Activated CD4-positive, alpha-beta T cell treated with anti-CD3 and anti-CD28 coated beads, Interleukin-2, amount 10 ng/mL, durations not matched to agents 7 days and 5 days (primary cell): Measurements from ENCODE around the gene EP400. TPM values are rescaled to one million over a fixed set of nuclear protein-coding genes. Genes with fewer than 3 reads are reported as not detected.
A peak's percentile ranks its signal among the peaks of the same experiment; 100 is the strongest.

Experiments used
- CTCF ChIA-PET: fragments of 350-600 bp; sonication (Branson Sonifier 250); formaldehyde crosslinking; loops from one replicate; lab custom pipeline; 2021; ENCODE audit warnings: antibody characterized with exemption; lab: Charles Lee
- POLR2A ChIA-PET: fragments of 350-600 bp; sonication (Branson Sonifier 250); formaldehyde crosslinking; loops from one replicate; lab custom pipeline; 2021; ENCODE audit warnings: antibody characterized with exemption; lab: Charles Lee
- DNase-seq: peaks from one replicate; pipeline ENCODE4 v3.0.0-alpha.2; 2020
- H3K27ac Mint-ChIP-seq: one replicate; pipeline ENCODE4 v1.8.0; 2021; ENCODE audit warnings: mild to moderate bottlenecking, moderate library complexity, mixed read lengths
- H3K27me3 Mint-ChIP-seq: one replicate; pipeline ENCODE4 v1.8.0; 2021; ENCODE audit warnings: mixed read lengths
- H3K36me3 Mint-ChIP-seq: one replicate; pipeline ENCODE4 v1.8.0; 2021; ENCODE audit warnings: low read depth, mixed read lengths
- H3K4me1 Mint-ChIP-seq: one replicate; pipeline ENCODE4 v1.8.0; 2021; ENCODE audit warnings: mixed read lengths
- H3K4me3 Mint-ChIP-seq: one replicate; pipeline ENCODE4 v1.8.0; 2021; ENCODE audit warnings: mild to moderate bottlenecking, moderate library complexity, mixed read lengths
- H3K9me3 Mint-ChIP-seq: one replicate; pipeline ENCODE4 v1.8.0; 2021; ENCODE audit warnings: mixed read lengths
- total RNA-seq, 2 experiments: library from RNA; stranded (reverse); gene quantifications; one replicate each; pipeline ENCODE4 v1.2.3, GENCODE V29; 2021

EP400 gene
- total RNA-seq, 2 experiments from 2014 or later = 53.9 to 57.0 TPM

DNA sequence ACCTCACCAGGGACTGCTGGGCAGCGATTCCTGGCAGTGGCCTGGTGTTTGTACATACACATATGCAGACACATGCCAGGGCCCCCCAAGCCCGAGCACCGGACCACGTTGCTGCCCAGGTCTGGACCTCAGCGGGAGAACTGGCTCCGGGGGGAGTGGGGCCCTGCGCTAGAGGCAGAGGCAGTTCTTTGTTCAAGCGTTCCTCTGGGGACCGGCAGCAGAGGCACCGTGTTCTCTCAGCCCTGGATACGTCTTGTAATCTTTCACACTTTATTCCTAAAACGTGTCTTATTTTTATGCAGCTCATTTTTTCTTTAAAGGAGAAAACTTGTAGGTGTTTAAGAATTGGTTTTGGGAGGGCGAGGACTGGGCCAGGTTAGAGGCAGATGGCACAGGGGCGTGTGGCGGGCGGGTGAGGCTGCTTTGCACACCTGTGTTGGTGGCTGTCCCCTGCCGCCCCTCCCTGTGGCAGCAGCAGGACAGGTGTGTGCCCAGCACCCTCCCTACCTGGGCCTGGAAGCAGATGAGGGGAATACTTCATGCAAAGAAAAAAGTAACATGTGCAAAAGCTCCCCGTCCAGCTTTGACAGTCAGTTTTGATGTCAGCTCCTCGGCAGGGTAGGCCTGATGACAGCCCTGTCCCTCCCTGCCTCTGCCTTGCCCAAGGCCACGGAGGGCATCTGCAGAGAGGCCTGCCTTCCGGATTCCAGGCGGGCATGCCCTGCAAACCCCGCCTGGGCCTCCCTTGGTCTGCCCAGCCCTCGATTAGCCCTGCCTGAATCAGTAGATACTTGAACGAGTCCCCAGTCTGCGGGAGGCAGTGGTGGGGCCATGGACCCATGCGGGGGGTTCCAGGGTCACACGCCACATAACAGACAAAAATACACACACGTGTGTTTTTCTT, 27.6 kb upstream of the EP400 start:
- no peaks in the 10 kb centered on the region for H3K9me3 Mint-ChIP-seq
- no peaks in the 10 kb centered on the region for H3K27me3 Mint-ChIP-seq
- peaks cover 10% of the 10 kb centered on the region for H3K4me1 Mint-ChIP-seq
- no peak overlapping the region for H3K4me3 Mint-ChIP-seq
- no peaks in the 10 kb centered on the region for H3K36me3 Mint-ChIP-seq
- CTCF ChIA-PET = no interaction called here
- POLR2A ChIA-PET = no interaction called here
- no peak for DNase-seq
- no peak overlapping the region for H3K27ac Mint-ChIP-seq

DNA sequence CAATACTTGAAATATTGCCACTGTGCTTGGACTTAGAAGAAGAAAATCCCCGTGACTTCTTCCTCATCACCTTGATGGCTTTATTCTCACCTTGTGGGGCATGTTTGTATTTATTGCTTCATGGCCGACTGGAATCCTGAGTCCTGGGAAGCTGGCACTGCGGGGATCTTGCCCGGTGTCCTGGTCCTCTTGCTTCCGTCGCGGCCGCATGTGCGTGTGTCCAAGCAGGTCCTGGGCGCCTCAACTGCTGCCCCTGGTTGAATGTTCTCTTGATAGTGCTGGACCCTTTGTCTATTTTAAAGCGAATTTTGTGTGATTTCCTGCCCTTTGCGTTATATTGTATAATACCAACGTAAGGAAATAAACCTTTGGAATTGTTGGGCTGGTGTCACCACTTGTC, 27.0 kb upstream of the EP400 start:
- H3K27ac Mint-ChIP-seq = no peak overlapping the region
- no peaks in the 10 kb centered on the region for H3K27me3 Mint-ChIP-seq
- H3K4me1 Mint-ChIP-seq = peaks cover 13% of the 10 kb centered on the region
- H3K4me3 Mint-ChIP-seq = no peak overlapping the region
- POLR2A ChIA-PET = no interaction called here
- DNase-seq = no peak
- H3K9me3 Mint-ChIP-seq = no peaks in the 10 kb centered on the region
- H3K36me3 Mint-ChIP-seq = no peaks in the 10 kb centered on the region
- CTCF ChIA-PET = no interaction called here

DNA sequence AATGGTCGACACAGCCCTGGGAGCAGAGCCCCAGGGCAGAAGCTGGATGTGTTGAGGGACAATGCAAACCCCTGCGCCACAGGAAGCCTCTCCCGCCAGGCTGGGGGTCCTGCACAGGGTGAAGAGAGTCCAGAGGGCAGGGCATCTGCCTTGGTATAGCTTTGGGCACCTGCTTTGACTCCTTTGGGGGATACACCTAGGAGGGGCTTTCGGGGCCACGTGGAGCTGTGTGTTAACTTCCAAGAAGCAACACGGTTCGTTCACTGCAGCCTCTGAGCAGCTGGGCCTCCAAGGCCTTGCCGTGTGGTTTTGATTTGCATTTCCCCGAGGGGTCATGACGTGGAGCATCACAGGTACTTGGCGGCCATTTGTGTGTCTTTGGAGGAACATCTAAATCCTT, 26.5 kb upstream of the EP400 start:
- POLR2A ChIA-PET = interaction anchor here (0.6 kb wide), 1 partner anchor 567 kb away, joined by 3 read pairs; no protein-coding TSS in a partner anchor
- Mint-ChIP-seq H3K4me1 (peaks cover 17% of the 10 kb centered on the region), H3K4me3 (no peak overlapping the region), H3K36me3 (no peaks in the 10 kb centered on the region), H3K9me3 (no peaks in the 10 kb centered on the region), H3K27me3 (no peaks in the 10 kb centered on the region), H3K27ac (no peak overlapping the region)
- CTCF ChIA-PET = no interaction called here
- no peak for DNase-seq

DNA sequence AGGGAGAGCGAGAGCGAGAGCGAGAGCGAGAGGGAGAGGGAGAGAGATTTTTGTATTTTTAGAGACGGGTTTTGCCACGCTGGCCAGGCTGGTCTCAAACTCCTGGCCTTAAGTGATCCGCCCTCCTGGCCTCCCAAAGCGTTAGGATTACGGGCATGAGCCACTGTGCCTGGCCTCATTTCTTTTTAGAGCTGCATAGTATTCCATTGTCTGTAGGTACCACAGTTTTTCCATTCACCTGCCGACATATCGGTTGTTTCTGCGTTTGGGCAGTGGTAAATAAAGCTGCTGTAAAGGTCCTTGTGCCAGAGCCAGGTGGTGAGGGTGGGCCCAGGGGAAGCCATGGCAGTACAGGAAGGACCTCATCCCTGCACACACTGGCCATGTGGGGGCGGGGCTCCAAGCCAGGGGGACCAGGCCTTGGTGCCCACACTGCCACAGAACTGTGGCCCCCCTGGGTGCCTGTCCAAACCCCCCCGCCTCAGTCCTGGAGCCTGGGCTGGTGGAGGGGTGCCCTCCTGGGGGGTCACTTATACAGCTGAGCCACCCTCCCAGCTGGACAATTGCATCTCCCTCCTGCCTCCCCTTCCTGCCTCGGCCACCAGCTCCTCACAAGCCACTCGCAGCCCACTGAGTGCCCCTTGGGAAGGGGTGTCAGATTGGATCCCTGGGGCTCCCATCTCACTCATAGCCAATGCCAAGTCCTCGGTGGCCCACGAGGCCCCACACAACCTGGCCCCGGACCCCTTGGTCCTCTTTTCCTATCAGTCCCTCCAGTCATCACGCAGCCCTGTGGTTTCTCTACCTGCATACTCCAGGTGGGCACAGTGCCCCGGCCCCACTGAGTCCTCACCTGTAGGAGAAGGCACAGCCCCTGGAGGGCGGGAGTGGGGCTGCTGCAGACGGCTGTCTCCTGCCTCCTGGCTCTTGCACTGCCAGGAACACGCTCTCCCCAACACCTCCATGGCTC, 22.3 kb upstream of the EP400 start:
- H3K9me3 Mint-ChIP-seq = no peaks in the 10 kb centered on the region

DNA sequence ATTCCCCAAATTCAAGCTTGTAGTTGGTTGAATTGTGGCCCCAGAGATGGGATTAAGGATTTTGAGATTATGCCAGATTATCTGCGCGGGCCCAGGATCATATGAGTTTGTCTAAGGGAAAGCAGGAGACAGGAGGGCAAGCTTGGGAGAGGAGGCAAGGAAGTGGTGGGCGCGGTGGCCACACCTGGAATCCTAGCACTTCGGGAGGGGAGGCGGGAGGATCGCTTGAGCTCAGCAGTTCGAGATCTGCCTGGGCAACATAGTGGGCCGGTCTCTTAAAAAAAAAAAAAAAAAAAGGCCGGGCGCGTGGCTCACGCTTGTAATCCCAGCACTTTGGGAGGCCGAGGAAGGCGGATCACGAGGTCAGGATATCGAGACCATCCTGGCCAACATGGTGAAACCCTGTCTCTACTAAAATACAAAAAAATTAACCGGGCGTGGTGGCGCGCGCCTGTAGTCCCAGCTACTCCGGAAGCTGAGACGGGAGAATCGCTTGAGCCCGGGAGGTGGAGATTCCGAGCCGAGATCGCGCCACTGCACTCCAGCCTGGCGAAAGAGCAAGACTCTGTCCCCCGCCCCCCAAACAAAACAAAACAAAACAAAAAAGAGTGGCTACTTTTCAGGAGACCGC, 21.5 kb upstream of the EP400 start:
- Mint-ChIP-seq H3K27me3 (no peaks in the 10 kb centered on the region), H3K27ac (peak overlapping the region; percentile 95), H3K4me1 (peaks cover 33% of the 10 kb centered on the region), H3K9me3 (no peaks in the 10 kb centered on the region), H3K4me3 (peak overlapping the region; percentile 78), H3K36me3 (peaks cover 19% of the 10 kb centered on the region)
- ChIA-PET POLR2A (no interaction called here), CTCF (interaction anchor here (0.6 to 1.7 kb wide), 5 partner anchors 12 to 219 kb away, joined by 3 to 4 read pairs (median 3); no protein-coding TSS in a partner anchor)
- no peak for DNase-seq

More for the DNA sequence above, 22.3 kb upstream of the EP400 start:
- H3K4me1 Mint-ChIP-seq = peaks cover 33% of the 10 kb centered on the region
- ChIA-PET POLR2A (no interaction called here), CTCF (interaction anchor here (0.6 to 1.7 kb wide), 4 partner anchors 11 to 218 kb away, joined by 3 to 4 read pairs (median 3); no protein-coding TSS in a partner anchor)
- no peaks in the 10 kb centered on the region for H3K27me3 Mint-ChIP-seq
- peak overlapping the region; percentile 78 for H3K4me3 Mint-ChIP-seq
- H3K27ac Mint-ChIP-seq = peak overlapping the region; percentile 95
- peaks cover 14% of the 10 kb centered on the region for H3K36me3 Mint-ChIP-seq
- DNase-seq = no peak

DNA sequence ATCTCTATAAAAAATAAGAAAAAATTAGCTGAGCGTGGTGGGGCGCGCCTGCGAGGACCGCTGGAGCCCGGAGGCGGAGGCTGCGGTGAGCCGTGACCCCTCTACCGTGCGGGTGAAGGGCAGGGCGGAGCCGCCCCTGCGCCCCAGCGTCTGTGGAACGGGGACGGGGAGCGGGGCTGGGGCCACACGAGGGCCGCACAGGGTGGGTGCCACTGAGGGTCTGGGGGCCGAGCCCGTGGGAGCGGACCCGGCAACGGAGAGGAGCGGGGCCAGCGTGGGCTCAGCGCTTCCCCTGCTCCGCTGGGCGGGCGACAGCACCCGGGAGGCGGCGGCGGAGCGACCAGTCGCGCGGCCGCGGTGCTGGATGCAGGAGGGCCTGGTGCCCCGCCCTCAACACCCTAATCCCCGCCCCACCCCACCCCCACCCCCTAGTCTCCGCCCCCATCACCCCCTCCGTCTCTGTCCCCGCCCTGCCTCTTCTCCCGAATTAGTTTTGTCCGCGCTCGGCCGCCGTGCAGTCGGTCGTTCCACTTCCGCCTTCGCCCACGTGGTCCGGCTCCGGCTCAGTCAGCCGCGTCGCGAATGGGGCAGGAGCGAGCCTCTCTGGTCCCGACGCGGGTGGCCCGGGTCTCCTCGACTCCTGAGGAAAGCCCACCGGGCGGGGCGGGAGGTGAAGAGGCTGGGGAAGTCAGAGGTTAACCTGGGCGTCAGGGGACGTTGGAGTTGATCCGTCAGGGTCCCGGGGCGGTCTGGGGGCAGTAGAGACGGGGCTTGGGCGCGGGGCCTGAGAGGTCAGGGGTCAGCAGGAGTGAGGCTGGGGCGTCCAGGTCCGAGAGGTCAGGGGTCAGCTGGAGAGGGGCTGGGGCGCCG, 20.8 kb upstream of the EP400 start, which contains the start of gene PUS1:
PUS1 (plus strand) TSS at position 566 of the 870 bp plus-strand sequence. CDS start 447 bp downstream, outside the sequence.
- POLR2A ChIA-PET = no interaction called here
- peak; percentile 95 for DNase-seq
- peaks cover 24% of the 10 kb centered on the region for H3K36me3 Mint-ChIP-seq
- H3K4me1 Mint-ChIP-seq = peaks cover 33% of the 10 kb centered on the region
- no peaks in the 10 kb centered on the region for H3K27me3 Mint-ChIP-seq
- H3K27ac Mint-ChIP-seq = peak within 1 kb of the TSS; percentile 95
- peak within 1 kb of the TSS; percentile 97 for H3K4me3 Mint-ChIP-seq
- CTCF ChIA-PET = interaction anchor here (0.7 kb wide), 1 partner anchor 33 kb away, joined by 3 read pairs; no protein-coding TSS in a partner anchor
- no peaks in the 10 kb centered on the region for H3K9me3 Mint-ChIP-seq

DNA sequence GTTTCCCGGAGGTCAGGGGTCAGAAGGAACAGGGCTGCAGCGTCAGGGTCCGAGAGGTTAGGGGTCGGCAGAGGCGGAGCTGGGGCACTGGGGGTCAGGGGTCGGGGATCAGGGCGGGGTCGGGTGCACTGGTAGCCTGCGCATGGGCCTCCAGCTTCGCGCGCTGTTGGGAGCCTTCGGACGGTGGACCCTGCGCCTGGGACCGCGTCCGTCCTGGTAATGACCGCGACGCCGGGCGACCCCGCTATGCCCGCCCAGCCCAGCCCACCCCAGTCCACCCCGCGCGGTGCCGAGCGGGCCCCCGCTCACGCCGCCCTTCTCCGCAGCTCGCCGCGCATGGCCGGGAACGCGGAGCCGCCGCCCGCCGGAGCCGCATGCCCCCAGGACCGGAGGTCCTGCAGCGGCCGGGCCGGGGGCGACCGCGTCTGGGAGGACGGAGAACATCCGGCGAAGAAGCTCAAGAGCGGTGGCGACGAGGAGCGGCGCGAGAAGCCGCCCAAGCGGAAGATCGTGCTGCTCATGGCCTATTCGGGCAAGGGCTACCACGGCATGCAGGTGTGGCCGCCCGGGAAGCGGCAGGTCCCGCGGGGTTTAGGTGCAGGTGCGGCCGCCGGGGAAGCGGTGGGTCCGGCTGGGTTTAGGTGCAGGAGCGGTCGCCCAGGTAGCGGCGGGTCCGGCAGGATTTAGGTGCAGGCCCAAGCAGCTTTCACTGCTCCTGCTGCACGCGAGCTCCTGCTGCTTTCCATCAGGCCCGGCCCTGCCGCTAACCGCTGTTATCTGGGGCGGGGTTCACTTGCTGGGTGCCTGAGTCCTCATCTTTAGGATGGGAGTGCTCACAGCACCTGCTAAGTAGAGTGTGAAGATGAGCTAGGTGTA, 19.9 kb upstream of the EP400 start:
- ChIA-PET CTCF (interaction anchor here (0.6 to 0.9 kb wide), 3 partner anchors 9 to 156 kb away, joined by 3 to 5 read pairs (median 3); no protein-coding TSS in a partner anchor), POLR2A (no interaction called here)
- H3K9me3 Mint-ChIP-seq = no peaks in the 10 kb centered on the region
- peaks cover 27% of the 10 kb centered on the region for H3K36me3 Mint-ChIP-seq
- peak overlapping the region; percentile 97 for H3K4me3 Mint-ChIP-seq
- peak; percentile 54 for DNase-seq
- no peaks in the 10 kb centered on the region for H3K27me3 Mint-ChIP-seq
- peaks cover 27% of the 10 kb centered on the region for H3K4me1 Mint-ChIP-seq
- peak overlapping the region; percentile 94 for H3K27ac Mint-ChIP-seq

DNA sequence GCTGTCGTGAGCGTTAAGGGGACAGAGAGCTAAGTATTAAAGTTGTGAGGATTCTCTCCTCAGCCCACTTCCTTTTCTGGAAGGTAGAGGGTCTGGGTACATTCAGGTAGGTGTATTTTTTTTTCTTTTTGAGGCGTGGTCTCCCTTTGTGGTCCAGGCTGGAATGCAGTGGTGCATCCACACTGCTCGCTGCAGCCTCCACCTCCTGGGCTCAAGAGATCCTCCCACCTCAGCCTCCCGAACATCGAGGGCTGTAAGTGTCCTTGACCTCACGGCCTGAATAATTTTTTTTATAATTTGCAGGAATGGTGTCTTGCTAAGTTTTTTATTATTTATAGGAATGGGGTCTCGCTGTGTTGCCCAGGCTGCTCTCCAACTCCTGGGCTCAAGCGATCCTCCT, 19.2 kb upstream of the EP400 start:
- Mint-ChIP-seq H3K9me3 (no peaks in the 10 kb centered on the region), H3K36me3 (peaks cover 29% of the 10 kb centered on the region), H3K4me3 (peak overlapping the region; percentile 78), H3K27ac (peak overlapping the region; percentile 81), H3K27me3 (no peaks in the 10 kb centered on the region), H3K4me1 (peaks cover 24% of the 10 kb centered on the region)
- ChIA-PET CTCF (interaction anchor here (0.6 to 0.9 kb wide), 3 partner anchors 10 to 157 kb away, joined by 3 to 5 read pairs (median 3); no protein-coding TSS in a partner anchor), POLR2A (no interaction called here)
- DNase-seq = no peak

DNA sequence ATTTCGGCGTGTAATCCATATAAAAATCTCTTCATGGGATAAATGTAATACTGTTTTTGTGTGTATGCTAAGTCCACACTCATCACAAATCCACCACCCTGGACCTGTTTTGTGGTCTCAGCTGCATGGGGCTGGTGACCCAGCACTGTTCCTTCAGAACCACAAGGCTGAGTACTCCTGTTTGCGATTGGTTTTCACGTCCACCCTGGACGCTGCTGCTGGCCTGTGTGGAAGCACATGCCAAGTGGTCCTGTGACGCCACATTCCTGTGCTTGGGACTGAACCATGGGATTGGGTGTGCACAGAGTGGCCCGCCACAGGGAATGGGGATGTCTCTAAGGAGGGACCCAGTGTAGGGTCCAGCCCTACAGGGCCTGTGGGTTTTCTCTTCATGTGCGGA, 16.4 kb upstream of the EP400 start:
- no peak for DNase-seq
- Mint-ChIP-seq H3K4me1 (peaks cover 17% of the 10 kb centered on the region), H3K27me3 (no peaks in the 10 kb centered on the region), H3K9me3 (no peaks in the 10 kb centered on the region), H3K4me3 (no peak overlapping the region), H3K36me3 (peaks cover 36% of the 10 kb centered on the region), H3K27ac (no peak overlapping the region)
- ChIA-PET CTCF (no interaction called here), POLR2A (no interaction called here)

DNA sequence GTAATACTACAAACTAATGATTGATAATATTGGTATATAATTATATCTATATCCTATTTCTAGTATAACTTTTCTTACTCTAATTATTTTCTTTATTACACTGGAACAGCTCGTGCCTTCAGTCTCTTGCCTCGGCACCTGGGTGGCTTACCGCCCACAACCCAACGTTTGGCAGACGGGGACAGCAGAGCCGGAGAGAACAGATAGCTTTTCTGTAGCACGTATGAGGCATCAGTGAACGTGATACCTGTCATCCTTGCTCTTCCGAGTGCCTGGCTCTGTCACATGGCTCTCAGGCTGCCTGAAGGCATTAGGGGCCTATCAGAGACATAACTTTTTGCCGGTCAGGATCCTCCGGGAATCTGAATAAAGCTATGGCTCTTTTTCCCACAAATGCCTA, 15.2 kb upstream of the EP400 start:
- POLR2A ChIA-PET = no interaction called here
- no peak for DNase-seq
- peaks cover 40% of the 10 kb centered on the region for H3K36me3 Mint-ChIP-seq

DNA sequence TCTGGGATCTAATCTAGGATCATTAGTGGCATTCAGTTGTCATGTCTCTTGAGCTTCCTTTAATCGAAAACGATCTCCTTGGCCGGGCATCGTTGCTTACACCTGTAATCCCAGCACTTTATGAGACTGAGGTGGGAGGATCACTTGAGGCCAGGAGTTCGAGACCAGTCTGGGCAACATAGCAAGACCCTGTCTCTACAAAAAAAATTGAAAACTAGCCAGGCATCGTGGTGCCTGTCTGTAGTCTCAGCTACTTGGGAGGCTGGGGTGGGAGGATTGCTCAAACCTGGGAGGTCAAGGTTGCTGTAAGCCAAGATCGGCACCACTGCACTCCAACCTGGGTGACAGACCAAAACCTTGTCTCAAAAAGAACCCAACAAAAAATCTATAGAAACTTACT, 11.7 kb upstream of the EP400 start:
- no peaks in the 10 kb centered on the region for H3K9me3 Mint-ChIP-seq
- H3K36me3 Mint-ChIP-seq = peaks cover 38% of the 10 kb centered on the region
- peak overlapping the region; percentile 6 for H3K27ac Mint-ChIP-seq
- DNase-seq = no peak
- ChIA-PET POLR2A (no interaction called here), CTCF (no interaction called here)
- H3K4me1 Mint-ChIP-seq = no peaks in the 10 kb centered on the region
- H3K4me3 Mint-ChIP-seq = no peak overlapping the region
- H3K27me3 Mint-ChIP-seq = no peaks in the 10 kb centered on the region

More for the DNA sequence above, 15.2 kb upstream of the EP400 start:
- no peak overlapping the region for H3K4me3 Mint-ChIP-seq
- no peaks in the 10 kb centered on the region for H3K27me3 Mint-ChIP-seq
- CTCF ChIA-PET = interaction anchor here (2.1 kb wide), 1 partner anchor 11 kb away, joined by 5 read pairs; no protein-coding TSS in a partner anchor
- no peak overlapping the region for H3K27ac Mint-ChIP-seq
- H3K4me1 Mint-ChIP-seq = peaks cover 15% of the 10 kb centered on the region
- H3K9me3 Mint-ChIP-seq = no peaks in the 10 kb centered on the region
